Measurements from ENCODE around the gene DPCD.

DPCD gene

DNA sequence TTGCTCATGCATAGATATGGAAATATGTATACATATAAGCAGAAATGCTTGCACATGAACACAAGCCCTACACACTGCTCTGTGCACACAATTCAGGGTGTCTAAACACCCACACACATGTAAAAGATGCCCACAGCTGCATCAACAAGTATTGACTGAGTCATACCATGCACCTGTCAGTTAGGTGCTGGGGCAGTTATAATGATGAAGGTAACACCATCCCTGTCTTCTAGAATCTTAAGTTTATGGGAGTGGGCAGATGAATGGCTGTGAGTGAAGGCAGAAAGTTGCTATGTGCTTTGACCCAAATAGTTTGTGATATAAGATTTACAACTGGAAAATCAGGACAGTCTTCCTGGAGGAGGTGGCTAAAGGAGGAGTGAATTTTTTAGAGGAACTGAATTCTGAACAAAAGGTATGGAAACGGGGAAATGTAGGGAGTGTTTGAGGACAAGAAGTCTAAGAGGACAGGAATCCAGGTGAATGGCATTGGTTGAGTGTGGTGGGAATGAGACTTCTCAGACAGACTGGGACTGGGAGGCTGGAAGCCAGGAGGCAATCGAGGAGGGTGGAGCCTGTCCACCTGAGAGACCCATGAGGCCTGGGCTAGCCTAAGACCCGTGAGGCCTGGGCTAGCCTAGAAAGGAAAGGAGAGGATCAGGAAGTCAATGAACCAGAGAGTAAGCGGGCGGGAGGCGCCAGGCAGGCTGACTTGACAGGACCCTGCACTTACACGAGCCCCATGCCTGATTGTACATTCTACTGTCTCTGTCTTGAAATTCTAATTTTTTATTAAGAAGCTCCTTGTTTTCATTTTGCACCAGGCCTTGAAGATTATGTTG, 20.7 kb upstream of the DPCD start:
- DNase-seq (ENCODE audit: low spot score), result no peak

DNA sequence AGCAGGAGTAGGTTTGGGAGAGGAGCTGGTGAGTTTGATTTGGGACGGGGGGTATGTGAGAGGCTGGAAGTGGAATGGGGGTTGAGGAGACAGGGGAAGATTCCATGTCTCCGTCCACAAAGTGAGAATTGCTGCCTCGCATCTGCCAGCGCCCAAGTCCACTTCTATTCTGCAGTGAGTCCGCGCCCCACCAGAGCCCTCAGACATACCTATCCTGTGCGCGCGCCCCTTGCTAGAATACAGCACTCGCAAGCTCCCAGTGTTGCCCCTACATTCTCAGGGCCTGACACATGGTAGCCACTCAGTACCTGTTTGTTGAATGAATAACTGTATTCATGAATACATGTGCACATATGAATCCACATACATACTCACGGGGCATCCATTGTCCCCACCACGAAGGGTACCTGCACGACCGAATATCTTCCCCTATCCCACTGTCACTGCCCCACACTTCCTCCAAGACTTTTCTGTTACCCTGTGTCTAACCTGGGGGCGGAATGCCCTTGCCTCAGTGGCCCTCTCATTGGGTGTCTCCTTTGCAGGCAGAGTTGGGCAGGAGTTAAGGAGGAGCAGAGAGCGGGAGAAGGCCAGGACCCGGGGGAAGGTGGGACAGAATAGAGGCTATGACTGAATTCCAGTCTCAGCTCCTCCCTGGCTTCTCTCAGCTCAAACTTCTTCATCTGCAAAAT, 19.9 kb upstream of the DPCD start:
- no peak for DNase-seq (ENCODE audit: low spot score)

DNA sequence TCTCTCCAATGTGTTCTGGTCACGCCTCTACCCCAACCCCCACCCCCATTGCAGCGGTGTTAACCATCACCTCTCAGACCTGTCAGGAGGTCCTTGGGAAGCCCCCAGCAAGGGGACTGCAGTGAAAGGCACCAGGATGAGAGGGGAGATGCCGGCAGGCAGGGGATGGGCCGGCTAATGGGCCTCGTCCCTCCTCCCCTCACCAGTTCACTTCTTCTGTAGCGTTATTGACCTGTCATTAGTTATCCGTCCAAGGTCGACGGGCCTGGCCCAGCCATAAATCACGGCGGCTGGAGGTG, 18.8 kb upstream of the DPCD start:
- DNase-seq (ENCODE audit: low spot score), result no peak

DNA sequence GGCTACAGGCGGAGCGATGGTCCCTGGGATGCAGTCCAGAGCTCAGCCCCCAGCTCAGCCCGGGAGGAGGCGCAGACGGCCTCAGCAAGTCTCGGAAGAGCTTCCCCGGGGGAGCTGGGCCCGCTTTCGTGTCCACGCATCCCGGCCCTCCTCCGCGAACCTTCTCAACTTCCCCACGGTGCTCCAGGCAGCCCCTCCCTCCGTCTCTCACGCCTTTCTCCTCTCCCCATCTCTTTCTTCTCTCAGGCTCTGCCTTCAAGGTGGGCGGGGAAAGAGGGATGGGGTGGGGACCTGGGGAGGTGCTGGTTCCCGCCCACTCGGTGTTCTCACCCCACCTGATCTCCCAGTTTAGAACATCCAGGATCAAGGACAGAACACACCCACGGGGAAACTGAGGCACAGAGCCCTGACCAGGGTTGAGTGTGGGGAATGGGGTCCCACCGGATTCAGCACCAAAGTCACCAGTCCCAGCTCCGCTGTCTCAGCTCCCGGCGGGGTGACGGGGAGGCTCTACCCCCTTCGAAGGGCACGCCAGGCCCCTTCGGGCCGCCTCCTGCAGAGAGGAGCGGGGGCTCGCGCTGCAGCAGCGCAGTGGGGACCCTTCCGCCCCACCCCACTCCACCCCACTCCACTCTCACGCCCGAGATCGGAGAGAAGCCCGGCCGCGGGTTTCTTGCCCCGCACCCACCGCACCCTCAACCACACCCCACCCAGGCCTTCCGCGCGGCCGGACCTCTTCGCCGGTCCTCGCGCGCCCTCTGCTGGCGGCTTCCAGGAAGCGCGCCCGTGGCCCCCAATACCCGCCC, 18.3 kb upstream of the DPCD start:
- DNase-seq (ENCODE audit: low spot score), result peak; percentile 74

DNA sequence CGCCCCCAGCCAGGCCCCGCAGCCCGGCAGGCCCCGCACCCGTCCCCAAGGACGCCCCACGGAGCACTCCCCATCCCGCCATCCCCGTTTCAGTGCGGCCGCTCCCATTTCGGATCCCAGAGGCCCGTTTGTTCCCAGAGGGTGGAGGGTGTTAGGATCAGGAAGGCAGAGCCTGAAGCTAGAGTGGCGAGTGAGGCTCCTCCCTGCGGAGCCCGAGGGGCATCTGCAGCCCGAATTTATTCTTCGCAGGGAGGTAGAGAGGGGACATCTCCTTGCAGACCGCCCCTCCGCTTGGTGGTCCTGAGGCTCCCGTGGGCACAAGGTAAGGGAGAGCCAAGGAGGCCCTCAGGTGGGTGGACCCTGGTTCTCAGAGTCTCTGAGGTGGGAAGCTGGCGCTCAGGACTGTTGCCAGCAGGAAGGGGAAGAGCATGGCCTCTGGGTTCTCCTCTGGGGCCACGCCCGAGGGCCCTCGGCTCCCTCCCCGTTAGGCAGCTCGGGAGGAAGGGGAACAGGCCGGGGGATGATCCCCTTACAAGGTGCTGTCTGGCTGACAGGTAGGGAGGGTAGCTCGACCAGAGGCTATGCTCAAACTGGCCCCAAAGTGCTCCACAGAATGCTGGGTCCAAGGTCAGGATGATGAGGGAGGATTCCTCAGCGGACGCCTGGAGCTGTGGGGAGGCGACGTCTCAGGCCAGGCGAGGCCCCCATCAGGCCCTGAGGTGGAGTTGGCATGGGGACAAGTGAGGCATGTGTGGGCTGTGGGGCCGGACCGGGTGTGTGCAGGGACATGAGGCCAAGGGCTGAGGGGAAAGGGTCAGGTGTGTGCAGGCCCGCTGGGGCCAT, 17.5 kb upstream of the DPCD start:
- DNase-seq (ENCODE audit: low spot score), result peak; percentile 60

DNA sequence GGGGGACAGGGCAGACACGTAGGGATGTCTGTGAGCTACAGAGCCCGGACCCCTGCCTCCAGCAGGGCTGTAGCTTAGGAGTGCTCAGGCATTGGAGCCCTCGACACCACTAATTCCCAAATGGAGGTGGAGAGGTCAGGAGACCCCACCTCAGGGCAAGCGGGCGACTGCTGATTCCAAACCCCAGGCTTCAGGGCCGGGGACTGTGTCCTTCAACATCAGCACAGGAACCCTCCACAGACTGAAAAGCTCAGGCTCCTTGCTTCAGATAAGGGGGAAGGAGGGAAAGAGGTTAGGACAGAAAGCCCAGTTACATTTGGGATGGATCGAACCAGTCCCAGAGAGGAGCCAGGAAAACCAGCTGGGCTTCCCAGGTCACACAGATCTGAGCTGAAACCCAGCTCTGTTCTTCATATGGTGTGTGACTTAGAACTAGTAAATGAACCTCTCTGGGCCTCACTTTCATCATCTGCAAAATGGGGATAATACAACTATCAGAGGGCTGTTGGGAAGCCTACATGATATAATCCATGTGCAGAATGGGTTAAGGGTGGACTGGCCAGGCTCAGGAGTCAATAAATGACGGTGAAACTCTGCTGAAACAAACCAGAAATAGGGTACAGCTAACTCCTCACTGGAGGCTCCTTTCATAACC, 16.7 kb upstream of the DPCD start:
- no peak for DNase-seq (ENCODE audit: low spot score)

DNA sequence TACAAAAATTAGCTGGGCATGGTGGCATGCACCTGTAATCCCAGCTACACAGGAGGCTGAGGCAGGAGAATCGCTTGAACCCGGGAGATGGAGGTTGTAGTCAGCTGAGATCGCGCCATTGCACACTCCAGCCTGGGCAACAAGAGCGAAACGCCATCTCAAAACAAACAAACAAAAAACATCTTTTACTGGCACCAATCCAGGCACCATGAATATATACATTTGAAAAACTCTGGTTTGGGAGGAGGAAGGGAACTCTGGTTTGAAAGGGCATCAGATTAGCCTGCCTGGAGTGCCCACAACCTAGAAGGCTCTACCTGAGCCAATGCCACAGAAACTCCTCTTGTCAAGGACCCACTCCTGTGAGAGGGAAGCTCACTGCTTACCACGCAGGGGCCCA, 16.0 kb upstream of the DPCD start:
- DNase-seq (ENCODE audit: low spot score), result no peak

DNA sequence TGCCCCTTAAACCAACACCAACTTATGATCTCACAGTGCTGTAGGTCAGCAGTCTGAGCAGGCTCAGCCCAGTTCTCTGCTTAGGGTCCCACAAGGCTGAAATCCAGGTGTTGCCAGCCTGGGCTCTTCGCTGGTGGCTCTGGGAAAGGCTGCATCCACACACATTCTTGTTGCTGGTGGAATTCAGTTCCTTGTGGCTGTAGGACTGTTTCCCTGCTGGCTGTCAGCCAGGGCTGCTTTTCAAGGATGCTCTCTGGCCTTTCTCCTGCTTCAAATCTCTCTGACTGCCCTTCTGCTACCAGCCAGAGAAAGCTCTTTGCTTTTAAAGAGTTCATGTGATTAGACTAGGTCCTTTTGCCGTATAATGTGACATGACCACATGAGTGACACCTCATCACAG, 15.3 kb upstream of the DPCD start:
- DNase-seq (ENCODE audit: low spot score), result no peak

DNA sequence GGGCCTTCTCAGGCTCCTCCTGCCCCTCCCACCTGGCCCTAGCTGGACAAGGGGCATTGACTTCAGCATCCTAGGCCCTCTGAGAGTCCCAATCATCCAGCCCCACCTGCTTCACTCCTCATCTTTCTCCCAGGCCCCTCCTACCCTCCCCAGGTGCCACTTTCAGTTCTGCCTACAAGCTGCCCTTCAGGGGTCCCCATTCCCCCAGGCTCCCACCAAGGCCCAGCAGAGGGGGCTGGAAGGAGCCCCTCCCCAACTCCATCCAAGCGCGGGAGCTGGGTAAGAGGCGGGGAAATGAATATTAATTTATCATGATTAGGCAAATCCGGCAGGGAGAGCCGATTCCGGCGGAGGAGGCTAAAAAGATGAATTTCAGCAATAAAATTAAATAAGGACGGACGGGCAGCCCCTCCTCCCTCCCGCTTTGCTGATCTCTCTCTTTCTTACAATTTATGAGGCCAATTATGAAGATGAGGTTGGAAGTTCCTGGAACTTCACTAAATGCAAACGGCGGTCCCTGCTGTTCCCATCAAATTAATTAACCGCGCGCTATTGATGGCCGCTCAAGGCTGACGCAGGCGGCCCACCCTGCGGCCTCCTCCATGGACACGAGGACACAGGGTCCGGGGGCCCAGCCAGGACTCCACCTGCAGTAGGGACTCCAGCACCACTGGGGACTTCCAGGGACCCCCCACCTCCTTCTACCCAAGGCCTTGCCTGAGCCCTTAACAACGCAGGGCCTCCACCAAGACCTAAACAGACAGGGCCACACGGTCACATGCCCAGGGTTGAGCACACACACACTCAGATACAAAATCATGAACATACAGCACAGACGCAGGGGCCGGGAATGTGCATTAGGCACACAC, 14.0 kb upstream of the DPCD start:
- no peak for DNase-seq (ENCODE audit: low spot score)

DNA sequence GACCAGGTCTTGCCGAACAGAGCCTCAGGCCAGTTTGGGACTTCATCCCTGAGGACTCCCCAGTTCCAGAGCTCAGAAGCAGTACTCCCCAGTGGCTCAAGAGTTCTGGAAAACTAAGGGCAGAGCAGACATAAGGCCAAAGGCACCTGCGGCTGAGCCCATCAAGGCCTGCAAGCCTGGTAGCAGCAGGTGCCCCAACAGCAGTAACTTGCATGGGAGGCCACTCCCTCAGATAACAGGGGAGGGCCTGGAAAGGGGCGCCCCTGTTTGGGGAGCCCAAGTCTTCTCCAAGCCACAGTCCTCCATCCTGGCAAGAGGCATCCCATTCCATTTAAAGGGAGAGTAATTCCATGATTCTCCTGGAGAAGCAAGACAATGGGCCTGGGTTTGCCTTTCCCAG, 13.0 kb upstream of the DPCD start:
- DNase-seq (ENCODE audit: low spot score), result no peak

DNA sequence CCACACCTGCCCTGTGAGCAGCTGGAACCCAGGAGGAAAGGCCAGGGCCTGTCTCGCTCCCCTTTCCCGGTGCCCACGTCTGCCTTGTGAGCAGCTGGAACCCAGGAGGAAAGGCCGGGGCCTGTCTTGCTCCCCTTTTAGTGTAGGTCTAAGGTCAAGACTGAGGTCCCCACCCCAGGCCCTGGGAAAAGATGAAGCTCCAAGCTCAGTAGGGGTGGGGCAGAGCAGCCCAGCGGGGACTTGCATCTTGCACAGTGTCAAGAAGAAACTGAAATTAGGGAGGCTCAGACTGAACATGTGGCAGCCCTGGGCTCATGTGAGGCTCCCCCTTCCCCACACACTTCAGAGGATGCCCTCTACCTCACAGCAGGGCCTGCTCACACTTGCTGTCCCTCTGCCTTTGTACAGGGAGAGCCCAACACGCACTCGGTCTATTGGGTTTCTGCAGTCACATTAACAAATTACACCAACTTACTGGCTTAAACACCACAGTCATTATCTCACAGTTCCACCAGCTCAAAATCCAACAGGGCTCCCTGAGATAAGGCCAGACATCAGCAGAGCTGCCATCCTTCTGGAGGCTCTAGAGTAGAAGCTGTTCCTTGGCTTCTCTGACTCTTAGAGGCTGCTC, 12.4 kb upstream of the DPCD start:
- DNase-seq (ENCODE audit: low spot score), result no peak

DNA sequence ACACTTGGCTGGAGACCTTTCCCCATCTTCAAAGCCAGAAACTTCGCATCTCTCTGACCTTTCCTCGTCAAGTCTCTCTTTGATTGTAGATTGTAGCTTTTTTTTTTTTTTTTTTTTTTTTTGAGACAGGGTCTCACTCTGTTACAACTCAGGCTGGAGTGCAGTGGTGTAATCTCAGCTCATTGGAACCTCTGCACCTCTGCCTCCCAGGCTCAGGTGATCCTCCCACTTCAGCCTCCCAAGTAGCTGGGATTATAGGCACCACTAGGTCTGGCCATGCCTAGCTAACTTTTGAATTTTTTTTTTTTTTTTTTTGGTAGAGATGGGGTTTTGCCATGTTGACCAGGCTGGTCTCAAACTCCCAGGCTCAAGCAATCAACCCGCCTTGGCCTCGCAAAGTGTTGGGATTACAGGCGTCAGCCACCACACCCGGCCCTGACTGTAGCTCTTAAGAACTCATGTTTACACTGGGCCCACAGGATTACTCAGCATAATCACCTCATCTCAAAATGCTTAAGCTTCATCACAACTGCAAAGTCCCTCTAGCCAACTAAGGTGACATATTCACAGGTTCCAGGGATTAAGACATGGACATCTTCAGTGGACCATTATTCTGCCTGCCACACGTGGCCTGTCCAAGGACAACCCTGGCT, 11.8 kb upstream of the DPCD start:
- no peak for DNase-seq (ENCODE audit: low spot score)

DNA sequence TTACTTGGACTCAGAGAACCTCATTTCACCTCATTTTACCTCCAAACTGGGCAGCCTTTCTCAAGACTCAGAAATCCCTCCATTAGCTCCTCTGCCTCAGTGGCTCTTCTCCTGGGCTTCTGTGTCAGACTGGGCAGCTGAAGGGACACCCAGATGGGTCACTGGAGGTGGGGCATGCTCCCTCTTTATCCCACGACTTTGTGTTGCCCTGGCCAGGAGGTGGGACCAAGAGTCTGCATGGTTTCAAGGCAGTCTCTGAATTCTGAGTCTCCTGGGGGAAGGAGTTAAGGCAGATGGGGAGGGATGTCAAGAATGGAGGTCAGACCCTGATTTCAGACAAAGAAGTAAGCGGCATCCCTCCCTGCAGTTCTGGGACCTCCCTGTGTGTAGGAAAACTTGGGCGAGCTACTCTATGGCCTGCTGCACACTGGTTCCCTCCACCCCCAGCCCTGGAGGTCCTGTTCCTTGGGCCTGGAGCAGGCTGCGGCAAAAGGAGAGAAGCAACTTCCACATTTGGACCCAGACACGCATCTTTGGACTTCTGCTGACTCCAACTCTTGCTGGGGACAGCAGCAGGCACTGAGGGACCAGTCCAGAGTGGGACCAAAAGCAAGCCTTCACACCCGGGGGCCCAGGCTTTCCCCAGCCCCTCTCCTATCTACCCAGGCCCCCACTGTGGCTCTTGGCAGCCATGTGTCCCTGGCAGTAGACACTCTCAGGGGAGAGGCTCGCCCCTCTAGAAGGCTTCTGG, 10.8 kb upstream of the DPCD start:
- DNase-seq (ENCODE audit: low spot score), result no peak

DNA sequence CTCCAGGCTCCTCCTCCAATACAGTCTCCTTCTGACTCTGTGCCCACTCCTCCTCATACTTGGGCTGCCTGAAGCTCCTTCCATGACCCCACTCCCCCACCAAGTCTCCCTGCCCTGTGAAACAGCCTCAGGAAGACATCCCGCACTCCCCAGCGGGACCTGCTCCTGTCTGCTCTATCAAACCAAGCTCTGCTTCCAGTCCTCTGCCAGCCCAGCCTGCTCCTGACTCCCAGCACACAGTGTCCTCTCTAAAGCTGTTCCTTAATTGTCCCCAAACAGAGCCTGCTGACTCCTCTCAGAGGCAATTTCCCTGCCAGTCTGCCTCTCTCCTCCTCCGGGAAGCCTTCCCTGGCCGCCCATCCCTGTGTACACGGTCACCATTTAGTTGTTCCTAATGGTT, 9.9 kb upstream of the DPCD start:
- DNase-seq (ENCODE audit: low spot score), result no peak

DNA sequence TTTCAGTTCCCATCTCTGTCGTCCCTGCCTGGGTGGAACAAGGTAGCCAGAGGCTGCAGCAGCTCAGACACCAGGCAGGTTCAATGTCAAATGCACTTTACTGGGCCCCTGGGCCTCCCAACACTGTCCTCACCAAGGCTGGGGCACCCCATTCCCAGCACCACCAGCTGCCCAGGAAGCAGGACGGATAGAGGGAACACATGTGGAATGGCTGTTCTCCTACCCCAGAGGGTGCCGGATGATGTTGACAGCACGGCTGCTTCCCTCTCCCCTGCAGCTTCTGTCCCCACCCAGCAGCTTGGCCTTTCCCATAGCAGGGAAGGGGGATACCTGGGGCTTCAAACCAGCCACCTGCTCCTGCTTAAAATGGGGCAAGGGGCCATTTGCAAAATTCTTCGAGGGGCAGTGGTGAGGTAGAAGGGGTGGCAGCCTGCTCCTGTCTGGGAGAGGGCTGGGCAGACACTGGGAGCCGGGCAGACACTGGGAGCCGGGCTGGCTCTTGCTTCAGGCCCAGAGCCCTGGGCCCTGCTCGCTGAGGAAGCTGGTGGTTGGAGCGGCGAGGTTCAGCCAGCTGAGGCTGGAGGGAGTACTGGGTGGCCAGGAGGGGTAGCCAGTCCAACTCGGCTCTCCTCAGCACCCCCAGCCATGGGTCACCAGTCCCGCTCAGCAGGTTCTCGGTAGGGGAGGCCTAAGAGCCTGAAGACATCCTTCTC, 9.2 kb upstream of the DPCD start:
- no peak for DNase-seq (ENCODE audit: low spot score)

DNA sequence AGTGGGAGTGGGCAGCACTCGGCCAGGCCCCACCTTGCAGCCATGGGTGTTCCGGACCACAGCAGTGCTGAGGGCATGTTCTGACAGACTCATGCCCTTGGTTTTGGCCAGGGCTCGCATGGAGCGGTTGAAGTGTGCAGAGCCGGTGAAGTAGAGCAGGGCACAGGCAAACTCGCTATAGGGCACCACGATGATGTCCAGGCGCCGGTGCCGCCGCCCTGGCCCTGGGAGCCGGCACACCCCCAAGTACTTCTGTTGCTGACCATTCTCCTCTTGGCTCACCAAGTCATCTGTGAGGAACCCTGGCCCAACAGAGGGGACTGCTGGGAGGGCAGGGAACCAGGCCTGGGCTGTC, 8.6 kb upstream of the DPCD start:
- no peak for DNase-seq (ENCODE audit: low spot score)

DNA sequence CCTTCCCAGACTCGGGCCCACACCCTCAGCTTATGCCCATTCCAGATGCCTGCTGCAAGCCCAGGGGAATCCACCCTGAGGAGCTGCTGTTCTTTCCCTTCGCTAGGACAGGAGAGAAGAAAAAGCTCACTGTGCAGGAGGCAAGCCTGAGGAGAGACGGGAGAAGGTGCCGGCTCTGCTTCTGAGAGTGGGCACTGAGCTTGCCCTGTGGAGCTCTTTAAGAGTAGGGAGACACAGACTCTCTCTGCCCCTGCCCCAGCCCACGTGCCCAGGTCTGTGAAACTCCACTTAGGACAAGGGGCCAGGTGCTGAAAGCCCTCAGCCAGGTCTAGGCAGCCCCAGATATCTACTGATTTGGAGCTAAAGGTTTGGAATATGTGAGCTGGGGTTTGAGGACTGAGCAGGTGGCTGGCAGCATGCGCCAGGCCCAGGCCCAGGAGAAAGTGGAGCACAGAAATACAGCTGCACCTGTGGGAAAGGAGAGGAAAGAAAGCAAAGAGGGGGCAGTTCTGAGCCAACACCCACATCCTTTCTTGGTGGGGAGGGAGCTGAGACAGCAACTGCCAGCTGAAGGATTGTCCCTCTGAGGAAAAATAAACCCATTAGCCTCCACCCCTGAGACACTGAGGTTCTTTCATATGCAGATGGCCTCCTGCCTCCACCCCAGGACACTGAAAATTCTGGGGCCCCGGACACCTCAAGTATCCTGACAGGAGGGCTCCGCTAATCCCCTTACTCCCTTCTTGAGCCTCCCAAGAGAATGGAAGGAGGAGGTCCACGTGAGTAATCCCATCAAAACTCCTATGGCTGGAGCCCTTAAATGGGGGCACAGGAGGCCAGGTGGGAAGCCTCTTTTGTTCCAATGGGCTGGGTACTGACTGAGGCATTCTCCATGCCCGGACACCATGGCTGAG, 7.4 kb upstream of the DPCD start:
- no peak for DNase-seq (ENCODE audit: low spot score)
